Measurements from ENCODE around the gene TAF1. TPM values are rescaled to one million over a fixed set of nuclear protein-coding genes. Genes with fewer than 3 reads are reported as not detected.

The TAF1 gene
- total RNA-seq, 2 donors from 2014 or later = 43.1 to 44.9 TPM

DNA sequence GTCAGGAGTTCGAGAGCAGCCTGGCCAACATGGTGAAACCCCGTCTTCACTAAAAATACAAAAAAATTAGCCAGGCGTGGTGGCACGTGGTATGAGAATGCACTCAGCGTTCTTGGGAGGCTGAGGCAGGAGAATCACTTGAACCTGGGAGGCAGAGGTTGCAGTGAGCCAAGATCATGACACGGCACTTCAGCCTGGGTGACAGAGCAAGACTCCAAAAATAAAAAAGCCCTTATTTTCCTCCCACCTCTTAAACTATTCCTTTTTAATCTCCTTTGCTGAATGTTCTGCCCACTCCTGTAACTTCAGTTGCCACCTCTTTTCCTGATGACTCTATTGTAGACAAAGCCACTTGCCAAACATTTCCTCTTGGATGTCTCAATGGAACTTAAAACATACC, 72.6 kb downstream of the TAF1 start:
- Histone ChIP-seq H3K4me1 (ENCODE audit: control insufficient read depth, insufficient read depth, low read length) (no peaks in the 10 kb centered on the region), H3K36me3 (ENCODE audit: control insufficient read depth, insufficient read depth, low read length) (peaks cover 36% of the 10 kb centered on the region), H3K27me3 (ENCODE audit: control insufficient read depth, insufficient read depth, low read length, poor library complexity, severe bottlenecking) (no peaks in the 10 kb centered on the region), H3K9ac (ENCODE audit: extremely low read depth, low read length, poor library complexity, severe bottlenecking) (no peak overlapping the region), H3K9me3 (ENCODE audit: control insufficient read depth, low read length) (no peaks in the 10 kb centered on the region), H3K27ac (ENCODE audit: low read depth, low read length) (no peak overlapping the region), H3K4me3 (ENCODE audit: low read length) (no peak overlapping the region)
- H3K36me3 Mint-ChIP-seq (ENCODE audit: low read depth) = peaks cover 48% of the 10 kb centered on the region
- WGBS, 2 experiments (ENCODE audit: insufficient coverage in 1 of 2, insufficient read length in 1 of 2) = 98 to 100% methylated on average over 5 to 6 of the region's 6 CpGs
- no peak overlapping the region for H3K4me3 Mint-ChIP-seq
- no peak for DNase-seq
- H3K4me1 Mint-ChIP-seq = no peaks in the 10 kb centered on the region
- no peak for TF ChIP-seq CTCF (conservative IDR thresholded peaks at IDR 0.05)
- H3K27me3 Mint-ChIP-seq (ENCODE audit: insufficient read depth) = no peaks in the 10 kb centered on the region
- no peak overlapping the region for H3K27ac Mint-ChIP-seq
- H3K9me3 Mint-ChIP-seq = peaks cover 49% of the 10 kb centered on the region

DNA sequence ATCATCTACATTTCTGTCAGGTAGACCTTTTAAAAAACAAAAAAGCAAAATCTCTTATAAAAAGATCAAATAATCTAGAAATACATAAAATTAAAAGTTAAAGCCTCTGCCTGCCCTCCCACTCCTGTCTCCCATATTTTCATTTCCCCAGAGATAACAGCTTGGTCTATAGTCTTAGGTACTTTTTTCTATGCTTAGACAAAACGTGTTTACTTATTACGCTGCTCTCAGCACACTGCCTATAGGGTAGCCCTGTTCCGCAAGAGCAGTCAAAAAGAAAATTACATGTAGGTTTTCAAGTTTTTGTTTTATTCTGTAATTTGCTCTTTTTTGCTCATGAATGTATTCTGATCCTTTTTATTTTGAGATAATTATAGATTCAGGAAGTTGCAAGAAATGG, 73.3 kb downstream of the TAF1 start:
- Histone ChIP-seq H3K36me3 (ENCODE audit: control insufficient read depth, insufficient read depth, low read length) (peaks cover 38% of the 10 kb centered on the region), H3K27ac (ENCODE audit: low read depth, low read length) (no peak overlapping the region), H3K27me3 (ENCODE audit: control insufficient read depth, insufficient read depth, low read length, poor library complexity, severe bottlenecking) (no peaks in the 10 kb centered on the region), H3K4me1 (ENCODE audit: control insufficient read depth, insufficient read depth, low read length) (no peaks in the 10 kb centered on the region), H3K9ac (ENCODE audit: extremely low read depth, low read length, poor library complexity, severe bottlenecking) (no peak overlapping the region), H3K4me3 (ENCODE audit: low read length) (no peak overlapping the region), H3K9me3 (ENCODE audit: control insufficient read depth, low read length) (no peaks in the 10 kb centered on the region)
- H3K4me3 Mint-ChIP-seq = no peak overlapping the region
- H3K9me3 Mint-ChIP-seq = peaks cover 55% of the 10 kb centered on the region
- WGBS, 2 experiments (ENCODE audit: insufficient coverage in 1 of 2, insufficient read length in 1 of 2) = 92 to 100% methylated on average over 1 to 3 of the region's 3 CpGs
- no peak overlapping the region for H3K27ac Mint-ChIP-seq
- peaks cover 51% of the 10 kb centered on the region for H3K36me3 Mint-ChIP-seq (ENCODE audit: low read depth)
- H3K4me1 Mint-ChIP-seq = no peaks in the 10 kb centered on the region
- TF ChIP-seq CTCF (conservative IDR thresholded peaks at IDR 0.05) = no peak
- no peaks in the 10 kb centered on the region for H3K27me3 Mint-ChIP-seq (ENCODE audit: insufficient read depth)
- DNase-seq = no peak

- WGBS, 2 experiments (ENCODE audit: insufficient coverage in 1 of 2, insufficient read length in 1 of 2) = 96% methylated on average over 2 of the region's 3 CpGs; no CpG with 5 or more reads in 1 of the 2 experiments
- H3K27me3 ChIP-seq (ENCODE audit: control insufficient read depth, insufficient read depth, low read length, poor library complexity, severe bottlenecking) = no peaks in the 10 kb centered on the region
- no peak overlapping the region for H3K27ac ChIP-seq (ENCODE audit: low read depth, low read length)
- Mint-ChIP-seq H3K9me3 (peaks cover 59% of the 10 kb centered on the region), H3K4me1 (no peaks in the 10 kb centered on the region), H3K27me3 (ENCODE audit: insufficient read depth) (no peaks in the 10 kb centered on the region), H3K36me3 (ENCODE audit: low read depth) (peaks cover 53% of the 10 kb centered on the region), H3K4me3 (no peak overlapping the region), H3K27ac (no peak overlapping the region)
- no peak for TF ChIP-seq CTCF (conservative IDR thresholded peaks at IDR 0.05)
- H3K9me3 ChIP-seq (ENCODE audit: control insufficient read depth, low read length) = no peaks in the 10 kb centered on the region
- H3K4me1 ChIP-seq (ENCODE audit: control insufficient read depth, insufficient read depth, low read length) = no peaks in the 10 kb centered on the region
- no peak overlapping the region for H3K4me3 ChIP-seq (ENCODE audit: low read length)
- no peak for DNase-seq
- H3K36me3 ChIP-seq (ENCODE audit: control insufficient read depth, insufficient read depth, low read length) = peaks cover 35% of the 10 kb centered on the region
- no peak overlapping the region for H3K9ac ChIP-seq (ENCODE audit: extremely low read depth, low read length, poor library complexity, severe bottlenecking)
These were observed 73.7 kb downstream of the TAF1 start for GRCh38 chrX:71439896-71440295.

Measured in endodermal cell (in vitro differentiated cells).